Measurements from ENCODE around the gene CTXN1. TPM values are rescaled to one million over a fixed set of nuclear protein-coding genes. Genes with fewer than 3 reads are reported as not detected.
A peak's percentile ranks its signal among the peaks of the same experiment; 100 is the strongest.

CTXN1 gene
- total and polyA plus RNA-seq, 8 donors = 0.92 to 58.5 (median 2.2) TPM; not detected in 1

DNA sequence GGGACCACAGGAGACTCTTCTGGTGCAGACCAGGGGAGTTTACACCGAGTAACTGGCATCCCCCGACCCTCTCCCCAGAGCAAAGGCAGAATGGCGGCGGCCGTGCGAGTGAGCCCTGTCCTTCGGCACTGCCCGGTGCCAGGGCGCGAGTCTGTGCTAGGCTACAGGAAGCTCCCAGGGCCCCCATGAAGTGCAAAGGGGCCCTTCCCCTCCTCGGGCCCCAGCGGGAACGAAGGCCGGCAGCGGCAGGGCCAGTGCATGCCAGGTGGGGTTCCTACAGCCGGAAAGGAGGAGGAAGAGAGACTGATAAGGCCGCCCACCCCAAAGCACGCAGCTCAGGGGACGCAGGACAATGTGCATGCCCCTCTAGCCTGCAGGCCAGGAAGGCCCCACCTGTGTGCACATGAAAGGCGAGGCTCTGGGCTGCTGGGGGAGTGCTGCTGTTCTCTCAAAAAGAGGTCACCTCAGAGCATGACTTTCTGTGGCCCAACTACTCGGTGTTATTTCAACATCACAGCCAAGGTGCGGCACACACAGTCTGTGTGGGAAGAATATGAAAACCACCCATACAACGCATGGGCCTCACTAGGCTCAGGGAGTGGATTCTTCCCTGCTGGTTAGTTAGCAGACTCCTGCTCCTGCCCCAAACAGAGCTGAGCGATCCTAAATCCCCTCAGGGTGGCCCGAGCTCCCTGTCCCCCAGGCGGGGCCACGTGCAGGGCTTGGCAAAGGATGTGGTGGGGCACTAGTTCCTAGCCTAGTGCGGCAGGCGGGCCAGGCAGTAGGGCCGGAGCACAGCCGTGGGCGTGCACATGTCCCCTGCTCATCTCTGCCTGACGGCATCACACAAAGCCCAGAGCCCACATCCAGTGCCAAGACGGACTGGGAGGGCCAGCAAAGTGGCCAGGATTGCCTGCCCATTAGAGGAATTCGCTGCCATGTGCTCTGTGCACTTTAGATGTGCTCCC lies 45.9 kb upstream of the CTXN1 start:
- Histone ChIP-seq H3K4me3 (no peak overlapping the region), H3K36me3 (peaks cover 42 to 97% (median 90%) of the 10 kb centered on the region in 4 donors), H3K4me1 (no peaks in the 10 kb centered on the region), H3K9me3 (no peaks in the 10 kb centered on the region), H3K27me3 (no peaks in the 10 kb centered on the region), H3K27ac (no peak overlapping the region)
- intact Hi-C loops (cut with DNase I; ENCODE audit: low total_unique reads) = no loop called here
- DNase-seq = peak in 1 of 2 donors; percentile 24
- TF ChIP-seq, protein P1, sequence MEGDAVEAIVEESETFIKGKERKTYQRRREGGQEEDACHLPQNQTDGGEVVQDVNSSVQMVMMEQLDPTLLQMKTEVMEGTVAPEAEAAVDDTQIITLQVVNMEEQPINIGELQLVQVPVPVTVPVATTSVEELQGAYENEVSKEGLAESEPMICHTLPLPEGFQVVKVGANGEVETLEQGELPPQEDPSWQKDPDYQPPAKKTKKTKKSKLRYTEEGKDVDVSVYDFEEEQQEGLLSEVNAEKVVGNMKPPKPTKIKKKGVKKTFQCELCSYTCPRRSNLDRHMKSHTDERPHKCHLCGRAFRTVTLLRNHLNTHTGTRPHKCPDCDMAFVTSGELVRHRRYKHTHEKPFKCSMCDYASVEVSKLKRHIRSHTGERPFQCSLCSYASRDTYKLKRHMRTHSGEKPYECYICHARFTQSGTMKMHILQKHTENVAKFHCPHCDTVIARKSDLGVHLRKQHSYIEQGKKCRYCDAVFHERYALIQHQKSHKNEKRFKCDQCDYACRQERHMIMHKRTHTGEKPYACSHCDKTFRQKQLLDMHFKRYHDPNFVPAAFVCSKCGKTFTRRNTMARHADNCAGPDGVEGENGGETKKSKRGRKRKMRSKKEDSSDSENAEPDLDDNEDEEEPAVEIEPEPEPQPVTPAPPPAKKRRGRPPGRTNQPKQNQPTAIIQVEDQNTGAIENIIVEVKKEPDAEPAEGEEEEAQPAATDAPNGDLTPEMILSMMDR (IDR thresholded peaks at IDR 0.05) = no peak
- no peak for TF ChIP-seq POLR2A (IDR thresholded peaks at IDR 0.05)
- no peak for TF ChIP-seq POLR2AphosphoS5 (IDR thresholded peaks at IDR 0.05)
- TF ChIP-seq EP300 (IDR thresholded peaks at IDR 0.05) = no peak
- WGBS, 5 donors = 75 to 88% (median 80%) methylated on average over 31 to 35 of the region's 35 CpGs

DNA sequence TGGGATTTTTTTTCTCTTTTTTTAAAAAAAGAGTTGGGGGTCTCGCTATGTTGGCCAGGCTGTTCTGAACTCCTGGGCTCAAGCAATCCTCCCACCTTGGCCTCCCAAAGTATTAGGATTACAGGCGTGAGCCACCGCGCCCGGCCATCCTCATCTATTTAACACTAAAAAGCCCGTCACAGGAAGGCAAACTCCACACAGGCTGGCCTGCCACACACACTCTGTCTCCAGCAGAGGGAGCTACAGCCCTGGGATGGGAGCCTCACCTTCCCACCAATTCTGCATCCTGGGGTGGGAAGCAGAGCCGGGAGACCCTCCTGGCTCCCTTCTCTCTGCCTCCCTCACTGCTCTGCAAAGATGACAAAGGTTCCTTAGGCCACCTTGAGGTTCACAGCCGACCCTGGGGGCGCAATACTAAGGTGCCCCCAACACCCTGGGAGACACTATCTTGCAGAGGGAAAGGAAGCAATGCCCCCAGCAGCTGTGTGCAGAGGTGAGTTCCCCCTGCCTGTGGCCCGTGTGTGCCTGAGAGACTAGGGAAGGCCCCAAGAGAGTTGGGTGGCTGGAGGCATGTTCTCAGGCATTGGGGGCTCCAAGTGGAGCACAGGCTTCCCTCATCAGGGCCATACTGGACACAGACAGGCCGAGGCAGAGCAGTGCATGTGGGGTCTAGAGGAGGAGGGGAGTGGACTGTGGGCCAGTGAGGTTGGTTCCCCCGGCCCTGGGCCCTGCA lies 44.9 kb upstream of the CTXN1 start:
- Histone ChIP-seq H3K4me3 (no peak overlapping the region), H3K9me3 (no peaks in the 10 kb centered on the region), H3K4me1 (no peaks in the 10 kb centered on the region), H3K36me3 (peaks cover 45 to 100% (median 93%) of the 10 kb centered on the region in 4 donors), H3K27me3 (no peaks in the 10 kb centered on the region), H3K27ac (no peak overlapping the region)
- intact Hi-C loops (cut with DNase I; ENCODE audit: low total_unique reads) = no loop called here
- WGBS, 5 donors = 65 to 76% (median 72%) methylated on average over 9 to 12 of the region's 12 CpGs
- peak; percentile 30 to 68 for DNase-seq
- TF ChIP-seq, protein P1 (IDR thresholded peaks at IDR 0.05) = peak in 4 of 7 experiments; percentile 38 to 65 (median 48)
- no peak for TF ChIP-seq POLR2A (IDR thresholded peaks at IDR 0.05)

- intact Hi-C loops (cut with DNase I; ENCODE audit: low total_unique reads) = loop anchor here (10.0 kb wide), 1 partner anchor 285 kb away; no protein-coding TSS in a partner anchor
- no peak for TF ChIP-seq POLR2A (IDR thresholded peaks at IDR 0.05)
- TF ChIP-seq, protein P1 (IDR thresholded peaks at IDR 0.05) = no peak
- no peak for TF ChIP-seq EP300 (IDR thresholded peaks at IDR 0.05)
- no peak for TF ChIP-seq POLR2AphosphoS5 (IDR thresholded peaks at IDR 0.05)
- Histone ChIP-seq H3K27ac (no peak overlapping the region), H3K27me3 (no peaks in the 10 kb centered on the region), H3K4me3 (no peak overlapping the region), H3K9me3 (no peaks in the 10 kb centered on the region), H3K36me3 (peaks cover 50 to 100% (median 95%) of the 10 kb centered on the region in 4 donors), H3K4me1 (no peaks in the 10 kb centered on the region)
- no peak for DNase-seq
- WGBS, 5 donors = 89 to 94% (median 91%) methylated on average over 11 of the region's 11 CpGs
Measured at GRCh38 chr19:7969555-7969939, 43.6 kb upstream of the CTXN1 start.

GRCh38 chr19:7968796-7969554 lies 43.0 kb upstream of the CTXN1 start:
- Histone ChIP-seq H3K36me3 (peaks cover 46 to 100% (median 95%) of the 10 kb centered on the region in 4 donors), H3K4me1 (no peaks in the 10 kb centered on the region), H3K9me3 (no peaks in the 10 kb centered on the region), H3K27me3 (no peaks in the 10 kb centered on the region), H3K27ac (no peak overlapping the region), H3K4me3 (no peak overlapping the region)
- WGBS, 5 donors = 91 to 94% (median 92%) methylated on average over 17 to 20 of the region's 20 CpGs
- TF ChIP-seq EP300 (IDR thresholded peaks at IDR 0.05) = no peak
- no peak for TF ChIP-seq POLR2AphosphoS5 (IDR thresholded peaks at IDR 0.05)
- TF ChIP-seq, protein P1 (IDR thresholded peaks at IDR 0.05) = no peak
- TF ChIP-seq POLR2A (IDR thresholded peaks at IDR 0.05) = no peak
- intact Hi-C loops (cut with DNase I; ENCODE audit: low total_unique reads) = loop anchor here (10.0 kb wide), 1 partner anchor 286 kb away; no protein-coding TSS in a partner anchor
- peak in 1 of 2 donors; percentile 19 for DNase-seq

Data from stomach (tissue), 9 donors.